ENCODE results near the gene FAM199X.

The FAM199X gene
- long read RNA-seq, full-length matches to known transcripts, result 19 of 32 reads
- long read RNA-seq, partial matches to known transcripts, result 4 of 32 reads
- long read RNA-seq, other reads (novel, unspliced or antisense), result 9 of 32 reads

- H3K27ac ChIP-seq (replicated peaks), result peak within 1 kb of the TSS; percentile 84
Observed at GRCh38 chrX:104165894-104166734, at the start of gene FAM199X. FAM199X (plus strand) TSS chrX:104166453; CDS start chrX:104166786, 333 bp downstream.

GRCh38 chrX:104117759-104118158 lies 48.5 kb upstream of the FAM199X start:
- peaks cover 6% of the 10 kb centered on the region for H3K27me3 ChIP-seq (ENCODE audit: insufficient read depth, poor library complexity, severe bottlenecking)
- TF ChIP-seq POLR2AphosphoS5 (IDR thresholded peaks at IDR 0.05; ENCODE audit: low read depth) (no peak), CTCF (IDR thresholded peaks at IDR 0.05; ENCODE audit: insufficient read depth, low read length) (no peak), REST (IDR thresholded peaks at IDR 0.05; ENCODE audit: insufficient replicate concordance, low read depth) (no peak), GABPA (IDR thresholded peaks at IDR 0.05; ENCODE audit: low read depth) (no peak)
- no peak for DNase-seq (ENCODE audit: low read depth in 1 of 2, low spot score in 1 of 2)
- no peak overlapping the region for H3K4me3 ChIP-seq (replicated peaks; ENCODE audit: insufficient read depth, low read length)
- no peak overlapping the region for H3K27ac ChIP-seq (replicated peaks)

More at GRCh38 chrX:104165894-104166734, at the start of gene FAM199X:
- peak; percentile 61 to 88 for DNase-seq (ENCODE audit: low read depth in 1 of 2, low spot score in 1 of 2)
- peak within 1 kb of the TSS; percentile 81 for H3K4me3 ChIP-seq (replicated peaks; ENCODE audit: insufficient read depth, low read length)
- no peaks in the 10 kb centered on the region for H3K27me3 ChIP-seq (ENCODE audit: insufficient read depth, poor library complexity, severe bottlenecking)
- TF ChIP-seq GABPA (IDR thresholded peaks at IDR 0.05; ENCODE audit: low read depth) (no peak), CTCF (IDR thresholded peaks at IDR 0.05; ENCODE audit: insufficient read depth, low read length) (peak; percentile 6), POLR2AphosphoS5 (IDR thresholded peaks at IDR 0.05; ENCODE audit: low read depth) (0 out of 2 replicates have a peak, but pooled peaks have one; percentile 55)

- no peak for DNase-seq (ENCODE audit: low read depth in 1 of 2, low spot score in 1 of 2)
- Histone ChIP-seq H3K27me3 (ENCODE audit: insufficient read depth, poor library complexity, severe bottlenecking) (peaks cover under 1% of the 10 kb centered on the region), H3K27ac (replicated peaks) (no peak overlapping the region), H3K4me3 (replicated peaks; ENCODE audit: insufficient read depth, low read length) (no peak overlapping the region)
- no peak for TF ChIP-seq GABPA (IDR thresholded peaks at IDR 0.05; ENCODE audit: low read depth)
- no peak for TF ChIP-seq POLR2AphosphoS5 (IDR thresholded peaks at IDR 0.05; ENCODE audit: low read depth)
- TF ChIP-seq REST (IDR thresholded peaks at IDR 0.05; ENCODE audit: insufficient replicate concordance, low read depth), result no peak
Observed at GRCh38 chrX:104118765-104119164, 47.5 kb upstream of the FAM199X start.

- Histone ChIP-seq H3K27ac (replicated peaks) (no peak overlapping the region), H3K27me3 (ENCODE audit: insufficient read depth, poor library complexity, severe bottlenecking) (no peaks in the 10 kb centered on the region), H3K4me3 (replicated peaks; ENCODE audit: insufficient read depth, low read length) (no peak overlapping the region)
- DNase-seq (ENCODE audit: low read depth in 1 of 2, low spot score in 1 of 2), result no peak
- TF ChIP-seq CTCF (IDR thresholded peaks at IDR 0.05; ENCODE audit: insufficient read depth, low read length) (no peak), SPI1 (IDR thresholded peaks at IDR 0.05; ENCODE audit: borderline replicate concordance, low read depth) (peak; percentile 62; the same call in 1 of the 2 replicates)
Observed at GRCh38 chrX:104122829-104123228, 43.4 kb upstream of the FAM199X start.
